HG03196 (cell line): ENCODE data around the gene KIAA0930.

ENCODE experiments used
- ATAC-seq: cut with Tn5 transposase; IDR thresholded peaks from one replicate; pipeline ENCODE4 v1.9.1; 2021; ENCODE audit not compliant: unreplicated experiment

The KIAA0930 gene

GRCh38 chr22:45154383-45154782 lies 86.3 kb downstream of the KIAA0930 start:
- ATAC-seq, result no peak

GRCh38 chr22:45151503-45151902 lies 89.2 kb downstream of the KIAA0930 start:
- no peak for ATAC-seq

GRCh38 chr22:45150139-45150538 lies 90.6 kb downstream of the KIAA0930 start:
- no peak for ATAC-seq

DNA sequence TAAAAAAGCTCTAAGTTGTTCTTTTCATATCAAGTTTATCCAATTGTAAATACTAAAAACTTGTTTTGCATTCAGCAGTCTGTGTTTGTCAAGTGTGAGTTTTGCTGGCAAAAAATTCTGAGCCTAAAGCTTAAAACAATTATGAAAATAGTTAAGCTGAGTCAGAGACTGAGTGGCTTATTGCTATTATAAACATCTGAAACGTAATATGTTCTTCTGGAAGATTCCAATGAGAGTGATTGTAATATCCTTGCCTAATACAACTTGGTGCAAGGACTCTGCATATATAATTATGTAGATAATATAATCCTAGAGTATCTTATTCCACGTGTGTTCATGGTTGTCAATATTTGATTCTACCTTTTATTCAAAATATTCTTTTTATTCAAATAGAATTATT lies 91.0 kb downstream of the KIAA0930 start:
- no peak for ATAC-seq

GRCh38 chr22:45144916-45145315 lies 95.8 kb downstream of the KIAA0930 start:
- ATAC-seq, result no peak

DNA sequence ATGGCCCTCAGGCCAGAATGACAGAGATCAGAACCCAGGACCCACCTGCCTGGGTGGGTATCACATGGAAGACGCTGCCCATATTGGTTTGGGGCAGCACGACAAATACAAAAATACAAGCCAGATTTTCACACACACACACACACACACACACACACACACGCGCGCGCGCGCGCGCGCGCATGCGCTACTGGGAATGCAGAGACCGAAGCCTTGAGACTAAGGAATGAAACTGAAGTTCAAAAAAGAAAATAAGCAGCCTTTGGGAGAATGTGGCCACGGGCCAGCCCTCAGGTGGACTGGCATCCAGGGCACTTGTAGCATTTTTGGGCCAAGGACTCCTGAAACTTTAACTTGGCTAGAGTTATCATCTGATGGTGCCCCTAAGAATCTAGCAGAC lies 98.3 kb downstream of the KIAA0930 start:
- no peak for ATAC-seq
